Central memory CD8-positive, alpha-beta T cell (primary cell): ENCODE measurements around the gene CSGALNACT2.

Experiments used
- ATAC-seq: fragments of 150-1000 bp; cut with Tn5 transposase; replicated peaks from 2 replicates; pipeline ENCODE4 v1.10.0; 2022; ENCODE audit warnings: mild to moderate bottlenecking, moderate FRiP score, moderate number of reproducible peaks; ENCODE audit not compliant: poor library complexity, severe bottlenecking; ENCODE audit errors: extremely low read depth
- DNase-seq, 2 donors: peaks; one replicate each; pipeline ENCODE4 v3.0.0; 2021; ENCODE audit warnings: low spot score in 2 of 2
- H3K27ac Mint-ChIP-seq: one replicate; pipeline ENCODE4 v1.8.0; 2022; ENCODE audit warnings: low read depth, mild to moderate bottlenecking, moderate library complexity, mixed read lengths
- H3K27me3 Mint-ChIP-seq: one replicate; pipeline ENCODE4 v1.8.0; 2022; ENCODE audit warnings: mixed read lengths
- H3K36me3 Mint-ChIP-seq: one replicate; pipeline ENCODE4 v1.8.0; 2022; ENCODE audit warnings: mild to moderate bottlenecking, moderate library complexity, mixed read lengths; ENCODE audit not compliant: insufficient read depth
- H3K4me1 Mint-ChIP-seq: one replicate; pipeline ENCODE4 v1.8.0; 2022; ENCODE audit warnings: mixed read lengths
- H3K4me3 Mint-ChIP-seq: one replicate; pipeline ENCODE4 v1.8.0; 2022; ENCODE audit warnings: mild to moderate bottlenecking, moderate library complexity, mixed read lengths
- H3K9me3 Mint-ChIP-seq: one replicate; pipeline ENCODE4 v1.8.0; 2022; ENCODE audit warnings: mixed read lengths

Gene CSGALNACT2

DNA sequence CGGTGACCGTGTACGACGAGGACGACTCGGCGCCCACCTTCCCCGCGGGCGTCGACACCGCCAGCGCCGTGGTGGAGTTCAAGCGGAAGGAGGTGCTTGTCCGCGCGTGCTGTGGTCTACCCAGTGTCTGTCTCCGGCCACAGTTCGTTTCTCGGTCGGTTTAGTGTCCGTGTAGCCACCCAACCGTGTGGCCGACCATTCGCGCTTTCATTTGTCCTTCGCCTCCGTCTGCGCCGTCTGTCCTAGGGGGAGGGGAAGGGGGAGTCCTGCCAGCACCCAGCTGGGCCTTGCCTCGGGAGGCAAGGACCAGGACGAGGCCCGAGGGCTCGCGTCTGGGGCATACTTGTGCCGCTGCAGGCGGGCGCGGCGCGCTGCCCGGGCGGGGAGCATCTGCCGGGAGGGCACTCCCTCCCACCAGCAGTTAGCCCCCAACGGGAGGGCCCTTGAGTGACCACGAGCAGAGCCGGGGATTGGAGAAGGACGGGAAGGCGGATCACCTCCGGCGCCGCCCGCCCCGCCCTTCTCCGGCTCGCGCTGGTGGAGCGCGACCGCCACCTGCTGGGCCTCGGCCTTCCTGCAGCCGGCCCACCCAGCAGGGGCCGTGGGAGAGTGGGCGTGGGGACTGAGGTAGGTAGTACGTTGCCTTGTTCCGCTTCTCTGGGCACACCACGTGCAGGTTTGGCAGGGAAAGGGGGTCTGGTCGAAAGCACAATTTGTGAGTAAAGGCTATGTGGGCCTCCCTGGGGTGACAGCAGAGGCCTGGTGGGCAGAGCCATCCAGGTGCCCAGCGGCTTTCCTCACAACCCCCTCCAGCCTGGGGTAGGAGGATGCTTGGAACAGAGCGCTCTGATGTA lies 32.9 kb upstream of the CSGALNACT2 start:
- Mint-ChIP-seq H3K9me3 (no peaks in the 10 kb centered on the region), H3K27me3 (peaks cover 27% of the 10 kb centered on the region), H3K36me3 (peaks cover 2% of the 10 kb centered on the region), H3K27ac (no peak overlapping the region), H3K4me1 (peaks cover 15% of the 10 kb centered on the region), H3K4me3 (peak overlapping the region; percentile 76)
- ATAC-seq, result peak; percentile 79
- DNase-seq, result peak; percentile 62 to 72

DNA sequence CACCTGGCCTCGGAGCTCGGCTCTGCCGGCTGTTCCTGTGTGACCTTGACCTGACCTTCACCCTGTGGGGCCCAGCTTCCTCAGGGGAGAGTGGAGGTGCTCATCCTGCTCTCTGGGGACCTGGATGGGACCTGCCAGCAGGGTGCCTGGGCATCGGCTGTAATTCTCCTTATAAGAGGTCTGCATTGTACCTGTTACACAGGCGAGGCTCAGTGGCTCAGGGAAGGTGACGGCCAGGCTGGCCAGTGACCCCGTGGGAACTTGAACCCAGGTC lies 32.4 kb upstream of the CSGALNACT2 start:
- no peak for ATAC-seq
- Mint-ChIP-seq H3K4me3 (peak overlapping the region; percentile 76), H3K27ac (no peak overlapping the region)

DNA sequence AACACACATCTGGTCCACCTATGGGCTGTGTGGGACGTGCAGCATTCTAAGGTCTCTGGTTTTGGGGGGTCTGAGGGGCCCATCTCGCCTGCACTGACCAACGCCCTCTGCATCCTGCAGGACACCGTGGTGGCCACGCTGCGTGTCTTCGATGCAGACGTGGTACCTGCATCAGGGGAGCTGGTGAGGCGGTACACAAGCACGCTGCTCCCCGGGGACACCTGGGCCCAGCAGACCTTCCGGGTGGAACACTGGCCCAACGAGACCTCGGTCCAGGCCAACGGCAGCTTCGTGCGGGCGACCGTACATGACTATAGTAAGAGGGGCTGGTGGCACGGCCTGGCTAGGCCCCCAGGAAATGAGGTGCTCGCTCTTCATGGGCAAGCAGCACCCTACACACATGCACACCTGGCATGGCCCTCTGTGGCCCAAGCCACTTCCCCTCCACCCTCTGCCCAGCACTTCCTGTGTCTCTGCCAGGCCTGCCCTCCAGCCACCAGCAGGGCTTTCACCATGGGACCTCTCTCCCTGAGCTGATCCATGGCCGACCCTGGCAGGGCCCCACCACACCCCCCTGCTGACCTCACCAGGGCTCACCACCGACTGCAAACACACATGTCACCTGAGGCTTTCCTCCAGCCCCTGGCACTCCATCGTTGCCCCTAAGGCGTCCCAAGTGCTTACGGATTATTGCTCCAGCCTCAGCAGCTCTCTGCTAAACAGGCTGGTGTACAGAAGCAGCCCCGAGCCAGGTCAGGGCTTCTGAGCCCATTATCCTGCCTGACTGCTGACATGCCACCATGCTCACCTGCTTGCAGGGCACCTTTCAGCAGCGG lies 31.8 kb upstream of the CSGALNACT2 start:
- H3K4me3 Mint-ChIP-seq, result peak overlapping the region; percentile 76
- DNase-seq (no peak), ATAC-seq (no peak)
- H3K27me3 Mint-ChIP-seq, result peaks cover 24% of the 10 kb centered on the region
- H3K4me1 Mint-ChIP-seq, result peaks cover 15% of the 10 kb centered on the region
- peaks cover 2% of the 10 kb centered on the region for H3K36me3 Mint-ChIP-seq
- H3K9me3 Mint-ChIP-seq, result no peaks in the 10 kb centered on the region
- no peak overlapping the region for H3K27ac Mint-ChIP-seq

More for the DNA sequence above, 32.4 kb upstream of the CSGALNACT2 start:
- DNase-seq, result no peak
- no peaks in the 10 kb centered on the region for H3K9me3 Mint-ChIP-seq
- peaks cover 2% of the 10 kb centered on the region for H3K36me3 Mint-ChIP-seq
- peaks cover 25% of the 10 kb centered on the region for H3K27me3 Mint-ChIP-seq
- peaks cover 15% of the 10 kb centered on the region for H3K4me1 Mint-ChIP-seq

DNA sequence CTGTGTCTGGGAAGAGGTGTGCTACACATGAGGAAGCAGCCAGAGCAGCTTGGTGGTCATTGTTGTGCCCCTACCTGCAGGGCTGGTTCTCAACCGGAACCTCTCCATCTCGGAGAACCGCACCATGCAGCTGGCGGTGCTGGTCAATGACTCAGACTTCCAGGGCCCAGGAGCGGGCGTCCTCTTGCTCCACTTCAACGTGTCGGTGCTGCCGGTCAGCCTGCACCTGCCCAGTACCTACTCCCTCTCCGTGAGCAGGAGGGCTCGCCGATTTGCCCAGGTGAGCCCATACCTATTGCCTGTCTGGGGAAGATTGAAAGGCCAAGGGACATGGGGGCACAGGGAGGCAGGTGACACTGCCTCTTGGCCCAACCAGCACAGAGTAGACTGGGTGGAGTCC lies 29.3 kb upstream of the CSGALNACT2 start:
- no peak overlapping the region for H3K4me3 Mint-ChIP-seq
- ATAC-seq (no peak), DNase-seq (no peak)
- no peaks in the 10 kb centered on the region for H3K9me3 Mint-ChIP-seq
- no peak overlapping the region for H3K27ac Mint-ChIP-seq
- H3K27me3 Mint-ChIP-seq, result no peaks in the 10 kb centered on the region
- H3K4me1 Mint-ChIP-seq, result peaks cover 15% of the 10 kb centered on the region
- H3K36me3 Mint-ChIP-seq, result peaks cover 2% of the 10 kb centered on the region

DNA sequence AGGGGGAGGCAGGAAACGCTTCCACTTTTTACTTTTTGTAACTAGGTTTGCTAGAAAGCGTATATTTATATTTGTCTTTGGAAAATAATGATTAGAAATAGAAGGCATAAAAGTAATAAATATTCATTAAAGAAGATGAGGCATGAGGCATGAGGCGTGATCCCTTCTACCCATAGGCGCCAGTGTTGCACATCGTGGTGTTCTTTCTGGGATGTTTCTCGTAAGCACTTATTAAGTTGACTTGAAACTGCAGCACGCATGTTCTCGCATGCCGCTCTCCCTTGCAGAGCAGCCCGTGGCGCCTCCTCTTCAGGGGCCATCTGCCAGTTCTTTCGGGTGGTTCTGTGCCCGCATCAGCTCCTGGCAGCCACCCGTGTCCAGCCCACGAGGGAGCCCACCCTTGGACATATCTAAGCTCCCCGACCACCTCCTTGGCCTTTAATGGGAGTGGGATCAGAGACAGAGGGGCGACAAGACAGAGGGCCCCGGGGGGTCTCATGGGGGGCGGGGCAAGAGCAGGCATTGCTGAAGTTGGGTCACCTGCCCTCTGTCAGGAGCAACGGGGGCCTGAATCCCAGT lies 28.5 kb upstream of the CSGALNACT2 start:
- H3K4me3 Mint-ChIP-seq, result no peak overlapping the region

DNA sequence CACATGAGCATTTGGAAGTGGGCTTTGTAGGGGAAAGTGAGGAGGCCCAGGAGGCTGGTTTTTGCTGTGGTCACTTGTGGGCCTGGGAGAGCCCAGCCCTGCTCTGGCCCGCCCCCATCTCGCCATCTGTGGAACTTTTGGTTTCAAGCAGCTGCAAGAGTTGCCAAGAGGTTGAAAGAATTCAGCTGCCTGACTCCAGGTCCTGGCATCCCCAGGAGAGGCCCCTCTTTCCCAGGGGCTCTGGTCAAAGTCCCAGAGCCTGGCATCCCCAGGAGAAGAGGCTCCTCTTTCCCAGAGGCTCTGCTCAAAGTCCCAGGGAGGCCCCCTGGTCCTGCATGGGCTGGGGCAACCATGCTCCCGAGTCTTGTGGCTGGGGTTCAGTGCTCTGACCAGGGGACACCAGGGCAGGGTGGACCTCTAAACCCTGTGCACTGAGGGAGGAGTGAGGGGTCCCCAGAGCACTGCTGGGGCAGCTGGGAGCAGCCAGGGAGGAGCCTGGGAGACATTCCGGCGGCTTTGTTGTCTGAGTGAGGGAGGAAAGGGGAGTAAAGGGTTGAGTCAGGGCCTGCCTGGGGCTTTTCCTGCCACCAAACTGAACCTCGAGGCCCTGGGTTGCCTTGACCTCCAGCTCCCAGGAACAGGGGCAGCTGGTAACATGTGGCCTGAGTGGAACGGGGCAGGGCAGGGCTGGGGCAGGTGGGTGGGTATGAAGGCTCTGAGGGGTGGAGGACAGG lies 27.7 kb upstream of the CSGALNACT2 start:
- Mint-ChIP-seq H3K27ac (no peak overlapping the region), H3K4me3 (no peak overlapping the region), H3K27me3 (no peaks in the 10 kb centered on the region), H3K4me1 (peaks cover 9% of the 10 kb centered on the region), H3K36me3 (peaks cover 2% of the 10 kb centered on the region), H3K9me3 (no peaks in the 10 kb centered on the region)
- ATAC-seq (no peak), DNase-seq (no peak)

More for the DNA sequence above, 28.5 kb upstream of the CSGALNACT2 start:
- peaks cover 15% of the 10 kb centered on the region for H3K4me1 Mint-ChIP-seq
- no peaks in the 10 kb centered on the region for H3K9me3 Mint-ChIP-seq
- ATAC-seq, result no peak
- no peaks in the 10 kb centered on the region for H3K27me3 Mint-ChIP-seq
- no peak overlapping the region for H3K27ac Mint-ChIP-seq
- DNase-seq, result no peak
- peaks cover 2% of the 10 kb centered on the region for H3K36me3 Mint-ChIP-seq

DNA sequence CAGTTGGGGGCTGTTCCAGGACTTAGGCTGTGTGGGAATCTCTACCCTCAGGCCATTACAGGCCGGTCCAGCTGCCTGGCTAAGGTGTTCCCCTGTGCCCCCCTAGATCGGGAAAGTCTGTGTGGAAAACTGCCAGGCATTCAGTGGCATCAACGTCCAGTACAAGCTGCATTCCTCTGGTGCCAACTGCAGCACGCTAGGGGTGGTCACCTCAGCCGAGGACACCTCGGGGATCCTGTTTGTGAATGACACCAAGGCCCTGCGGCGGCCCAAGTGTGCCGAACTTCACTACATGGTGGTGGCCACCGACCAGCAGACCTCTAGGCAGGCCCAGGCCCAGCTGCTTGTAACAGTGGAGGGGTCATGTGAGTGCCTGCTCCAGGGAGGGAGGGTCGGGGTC lies 27.1 kb upstream of the CSGALNACT2 start:
- no peak for DNase-seq
- no peaks in the 10 kb centered on the region for H3K9me3 Mint-ChIP-seq
- no peak overlapping the region for H3K4me3 Mint-ChIP-seq
- no peak for ATAC-seq
- H3K27me3 Mint-ChIP-seq, result no peaks in the 10 kb centered on the region
- peaks cover 7% of the 10 kb centered on the region for H3K4me1 Mint-ChIP-seq
- H3K27ac Mint-ChIP-seq, result no peak overlapping the region
- H3K36me3 Mint-ChIP-seq, result peaks cover 2% of the 10 kb centered on the region

DNA sequence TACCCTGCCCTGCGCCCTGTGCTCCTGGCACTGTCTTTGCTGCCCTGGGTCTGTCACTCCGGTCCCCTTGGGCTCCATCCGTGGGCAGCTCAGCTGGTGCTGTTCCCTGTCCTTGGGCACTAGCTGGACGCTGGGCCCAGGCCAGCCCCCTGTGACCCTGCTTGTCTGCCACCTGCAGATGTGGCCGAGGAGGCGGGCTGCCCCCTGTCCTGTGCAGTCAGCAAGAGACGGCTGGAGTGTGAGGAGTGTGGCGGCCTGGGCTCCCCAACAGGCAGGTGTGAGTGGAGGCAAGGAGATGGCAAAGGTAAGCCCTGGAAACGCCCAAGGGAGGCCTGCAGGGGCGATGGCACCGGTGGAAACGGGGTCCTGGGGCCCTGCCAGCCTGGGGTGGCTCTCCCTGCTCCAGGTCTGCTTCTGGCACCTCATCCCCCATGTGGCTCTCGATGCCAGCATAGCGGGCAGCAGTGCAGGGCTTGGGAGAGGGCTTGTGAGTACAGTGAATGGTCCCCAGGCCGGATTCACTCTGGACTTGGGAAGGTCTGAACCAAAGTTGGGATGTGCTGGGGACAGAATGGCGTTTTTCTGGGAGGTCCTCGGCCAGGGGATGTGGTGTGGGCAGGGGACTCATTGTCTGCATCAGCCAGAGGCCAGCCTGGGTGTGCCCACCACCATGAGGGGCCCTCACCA lies 26.2 kb upstream of the CSGALNACT2 start:
- no peak for DNase-seq
- Mint-ChIP-seq H3K4me3 (no peak overlapping the region), H3K4me1 (peaks cover 2% of the 10 kb centered on the region), H3K27ac (no peak overlapping the region), H3K27me3 (no peaks in the 10 kb centered on the region), H3K36me3 (no peaks in the 10 kb centered on the region), H3K9me3 (no peaks in the 10 kb centered on the region)
- ATAC-seq, result no peak

DNA sequence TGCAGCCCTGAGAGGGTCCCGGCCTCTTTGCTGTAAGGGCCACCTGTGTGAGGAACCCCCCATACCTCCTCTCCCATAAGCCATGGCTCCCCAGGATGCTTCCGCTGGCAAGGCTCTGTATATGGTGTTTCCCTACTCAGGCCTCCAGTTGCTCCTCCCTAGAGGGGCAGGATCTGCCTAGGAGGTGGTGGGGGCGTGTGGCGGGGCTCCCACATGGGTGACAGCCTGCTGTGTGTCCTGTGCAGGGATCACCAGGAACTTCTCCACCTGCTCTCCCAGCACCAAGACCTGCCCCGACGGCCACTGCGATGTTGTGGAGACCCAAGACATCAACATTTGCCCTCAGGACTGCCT lies 25.7 kb upstream of the CSGALNACT2 start:
- H3K4me1 Mint-ChIP-seq, result no peaks in the 10 kb centered on the region
- no peak overlapping the region for H3K27ac Mint-ChIP-seq
- no peak for DNase-seq
- no peaks in the 10 kb centered on the region for H3K36me3 Mint-ChIP-seq
- no peak for ATAC-seq
- H3K4me3 Mint-ChIP-seq, result no peak overlapping the region
- H3K9me3 Mint-ChIP-seq, result no peaks in the 10 kb centered on the region
- no peaks in the 10 kb centered on the region for H3K27me3 Mint-ChIP-seq

DNA sequence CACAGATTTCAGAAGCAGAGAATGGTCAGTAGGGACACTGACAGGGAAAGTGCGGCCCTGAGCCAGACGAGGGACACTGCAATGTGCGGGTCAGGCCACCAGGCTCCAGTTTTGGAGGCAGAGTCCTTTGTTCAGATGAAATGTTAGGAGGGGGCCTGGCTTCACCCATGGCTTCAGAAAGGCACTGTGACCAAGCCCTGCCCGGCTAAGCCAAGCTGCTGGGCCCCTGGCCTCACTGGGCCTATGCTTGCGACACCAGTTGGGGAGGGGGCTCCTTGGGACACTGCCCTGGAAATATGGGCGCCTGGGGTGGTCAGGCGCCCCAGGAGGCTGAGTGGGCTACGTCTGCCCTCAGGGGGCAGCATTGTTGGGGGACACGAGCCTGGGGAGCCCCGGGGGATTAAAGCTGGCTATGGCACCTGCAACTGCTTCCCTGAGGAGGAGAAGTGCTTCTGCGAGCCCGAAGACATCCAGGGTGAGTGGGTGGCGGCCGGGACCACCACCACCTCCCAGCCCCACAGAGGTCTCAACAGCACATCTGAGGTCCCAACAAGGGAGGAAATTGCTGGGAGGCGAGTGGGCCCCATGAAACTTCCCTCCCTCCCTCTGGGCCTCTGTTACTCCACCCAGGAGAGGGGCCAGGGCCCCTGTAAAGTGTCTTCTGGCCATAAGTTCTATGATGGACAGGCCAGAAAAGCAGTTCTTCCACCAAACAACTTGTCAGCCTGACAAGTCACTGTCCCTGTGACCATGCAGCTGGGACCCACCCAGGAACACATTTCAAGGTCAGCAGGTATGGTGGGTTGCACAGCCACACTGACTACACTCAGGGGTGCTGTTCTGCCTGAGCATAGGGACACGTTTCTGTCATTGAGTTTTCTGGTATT lies 24.8 kb upstream of the CSGALNACT2 start:
- Mint-ChIP-seq H3K36me3 (no peaks in the 10 kb centered on the region), H3K27me3 (no peaks in the 10 kb centered on the region), H3K4me1 (no peaks in the 10 kb centered on the region), H3K9me3 (no peaks in the 10 kb centered on the region), H3K4me3 (no peak overlapping the region), H3K27ac (no peak overlapping the region)
- ATAC-seq (no peak), DNase-seq (no peak)

DNA sequence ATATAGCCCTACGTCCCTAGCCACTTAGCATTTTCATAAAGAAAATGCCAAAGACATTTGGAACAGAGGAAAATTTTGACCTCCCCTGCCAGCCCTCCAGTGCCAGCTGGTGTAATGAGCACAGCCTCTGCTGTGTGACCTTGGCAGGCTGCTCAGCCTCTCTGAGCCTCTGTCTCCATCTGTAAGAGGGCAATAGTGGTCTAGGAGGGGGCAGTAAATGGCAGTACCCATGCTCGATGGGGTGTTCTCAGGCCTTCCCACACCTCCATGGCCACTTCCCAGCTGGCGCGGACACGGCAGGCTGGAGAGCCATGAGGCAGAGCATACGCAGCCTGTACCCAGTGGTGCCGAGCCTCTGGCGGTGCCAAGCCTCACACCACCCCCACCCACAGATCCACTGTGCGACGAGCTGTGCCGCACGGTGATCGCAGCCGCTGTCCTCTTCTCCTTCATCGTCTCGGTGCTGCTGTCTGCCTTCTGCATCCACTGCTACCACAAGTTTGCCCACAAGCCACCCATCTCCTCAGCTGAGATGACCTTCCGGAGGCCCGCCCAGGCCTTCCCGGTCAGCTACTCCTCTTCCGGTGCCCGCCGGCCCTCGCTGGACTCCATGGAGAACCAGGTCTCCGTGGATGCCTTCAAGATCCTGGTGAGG lies 24.0 kb upstream of the CSGALNACT2 start:
- H3K4me3 Mint-ChIP-seq, result no peak overlapping the region
- no peak overlapping the region for H3K27ac Mint-ChIP-seq
- no peak for DNase-seq
- H3K4me1 Mint-ChIP-seq, result no peaks in the 10 kb centered on the region
- no peaks in the 10 kb centered on the region for H3K9me3 Mint-ChIP-seq
- H3K36me3 Mint-ChIP-seq, result no peaks in the 10 kb centered on the region
- no peaks in the 10 kb centered on the region for H3K27me3 Mint-ChIP-seq
- ATAC-seq, result no peak
